ENCODE results near the gene SP140L. TPM values are rescaled to one million over a fixed set of nuclear protein-coding genes. Genes with fewer than 3 reads are reported as not detected.
"Not testable (repeated sequence)": the region's sequence is repeated elsewhere in the genome, so short reads cannot be mapped to it uniquely, and the experiment has no call there.

Gene SP140L
- total RNA-seq, 2 donors from 2014 or later: 18.6 to 23.4 TPM

DNA sequence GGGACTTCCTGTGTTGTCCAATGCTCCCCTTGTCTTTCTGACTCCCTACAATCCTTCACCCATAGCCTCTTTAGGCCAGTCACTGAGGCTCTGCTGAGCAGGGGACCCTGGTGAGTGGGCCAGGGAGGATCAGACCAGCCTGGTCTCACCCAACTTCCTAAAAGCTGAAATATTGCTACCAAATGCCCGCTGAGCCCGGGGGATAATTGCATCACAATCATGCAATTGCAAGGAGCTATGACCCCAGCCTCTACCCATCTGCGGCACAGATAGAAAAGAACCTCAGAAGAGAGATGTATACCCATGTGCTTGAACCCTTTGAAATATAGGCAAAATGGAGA lies 85.3 kb downstream of the SP140L start:
- DNase-seq: no peak
- intact Hi-C loops (cut with DNase I, micrococcal nuclease): no loop called here
- peak; percentile 0 for ATAC-seq

DNA sequence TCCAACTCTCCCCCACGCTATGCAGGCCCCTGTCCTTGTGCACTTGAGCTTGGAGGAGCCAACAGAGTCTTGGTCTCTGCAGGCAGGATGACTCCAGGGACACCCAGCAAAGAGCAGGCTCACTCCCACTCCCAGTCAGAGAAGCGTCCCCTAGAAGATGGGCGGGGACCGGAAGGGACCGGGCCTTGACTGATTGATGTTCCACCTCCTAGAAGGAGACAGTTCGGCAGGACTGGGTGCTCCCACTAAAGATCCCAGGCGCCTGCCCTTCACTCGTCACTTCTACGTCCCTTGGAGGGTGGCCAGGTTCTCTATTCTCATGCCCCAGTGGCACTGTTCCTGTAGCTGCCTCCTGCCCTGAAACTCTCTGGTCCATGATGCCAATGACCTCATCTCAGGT lies 85.9 kb downstream of the SP140L start:
- no peak for ATAC-seq
- DNase-seq: peak in 1 of 2 donors; percentile 17
- intact Hi-C loops (cut with DNase I, micrococcal nuclease): no loop called here

- DNase-seq (no peak), ATAC-seq (no peak)
- intact Hi-C loops (cut with DNase I, micrococcal nuclease): no loop called here
These were observed 86.5 kb downstream of the SP140L start for GRCh38 chr2:230413479-230413878.

GRCh38 chr2:230414302-230414701 lies 87.3 kb downstream of the SP140L start:
- intact Hi-C loops (cut with DNase I, micrococcal nuclease): no loop called here
- DNase-seq (no peak), ATAC-seq (no peak)

DNA sequence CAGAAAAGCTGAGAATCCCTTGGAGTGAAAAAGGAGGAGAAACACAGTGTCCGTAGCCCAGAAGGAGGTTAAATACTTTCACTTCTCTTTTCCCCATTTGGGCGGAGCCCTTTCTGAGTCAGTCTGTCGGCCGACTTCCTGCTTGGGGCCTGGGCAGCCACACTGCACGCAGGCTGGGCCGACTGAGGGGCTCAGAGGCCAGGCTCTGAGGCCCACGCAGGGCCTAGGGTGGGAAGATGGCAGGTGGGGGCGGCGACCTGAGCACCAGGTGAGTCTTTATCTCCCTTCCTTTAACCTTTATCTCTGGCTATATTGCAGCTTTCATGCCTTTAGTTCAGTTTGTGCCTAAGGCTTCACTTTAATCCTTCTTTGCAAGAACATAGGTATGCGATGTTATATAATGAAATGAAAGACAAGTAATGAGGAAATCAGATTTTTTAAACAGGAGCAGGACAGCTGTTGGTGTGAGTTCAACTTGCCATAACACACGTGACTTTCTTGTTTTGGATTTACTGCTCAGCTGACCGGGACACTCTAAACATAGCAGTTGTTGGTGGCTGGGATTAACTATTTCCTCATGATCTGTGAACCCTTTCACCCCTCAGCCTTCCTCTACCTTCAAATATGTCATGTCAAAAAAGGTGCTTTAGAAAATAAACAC lies 89.2 kb downstream of the SP140L start, which contains the start of gene SP100:
SP100 (plus strand) TSS at position 141 of the 661 bp plus-strand sequence; CDS start at position 237, 96 bp downstream.
- ATAC-seq: peak; percentile 85
- intact Hi-C loops (cut with DNase I, micrococcal nuclease): no loop called here
- DNase-seq: peak; percentile 78 to 87

DNA sequence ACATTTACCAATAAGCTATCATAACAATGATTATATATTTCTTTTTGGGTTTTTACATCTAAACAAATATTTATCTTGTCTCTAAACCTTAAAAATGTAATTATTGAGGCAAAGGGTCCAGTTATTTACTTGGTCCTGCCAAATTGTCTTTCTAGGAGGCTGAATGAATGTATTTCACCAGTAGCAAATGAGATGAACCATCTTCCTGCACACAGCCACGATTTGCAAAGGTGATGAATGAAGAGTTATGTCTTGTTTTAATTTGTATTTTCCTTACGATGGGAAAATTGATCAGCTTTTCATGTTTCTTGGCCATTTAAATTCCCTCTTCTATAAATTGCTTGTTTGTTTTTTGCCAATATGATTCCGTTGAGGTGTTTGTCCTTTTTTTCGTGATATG lies 90.4 kb downstream of the SP140L start:
- no peak for ATAC-seq
- intact Hi-C loops (cut with DNase I, micrococcal nuclease): no loop called here
- no peak for DNase-seq

- DNase-seq (no peak), ATAC-seq (no peak)
- intact Hi-C loops (cut with DNase I, micrococcal nuclease): no loop called here
These were observed 91.5 kb downstream of the SP140L start for GRCh38 chr2:230418341-230419016.

DNA sequence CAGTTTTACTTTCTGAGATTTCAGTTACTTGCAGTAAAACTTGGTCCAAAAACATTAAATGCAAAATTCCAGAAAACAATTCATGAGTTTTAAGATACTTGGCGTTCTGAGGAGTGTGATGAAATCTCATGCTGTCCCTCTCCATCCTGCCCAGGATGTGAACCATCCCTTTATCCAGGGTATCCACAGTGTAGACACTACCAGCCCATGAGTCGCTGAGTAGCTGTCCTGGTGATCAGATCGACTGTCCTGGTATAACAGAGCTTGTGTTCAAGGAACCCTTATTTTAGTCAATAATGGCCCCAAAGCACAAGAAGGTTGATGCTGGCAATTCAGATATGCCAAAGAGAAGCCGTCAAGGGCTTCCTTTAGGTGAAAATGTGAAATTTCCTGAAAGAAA lies 92.2 kb downstream of the SP140L start:
- no peak for ATAC-seq
- DNase-seq: no peak
- intact Hi-C loops (cut with DNase I, micrococcal nuclease): no loop called here

GRCh38 chr2:230422149-230422548 lies 95.2 kb downstream of the SP140L start:
- intact Hi-C loops (cut with DNase I, micrococcal nuclease): no loop called here
- no peak for DNase-seq
- no peak for ATAC-seq

DNA sequence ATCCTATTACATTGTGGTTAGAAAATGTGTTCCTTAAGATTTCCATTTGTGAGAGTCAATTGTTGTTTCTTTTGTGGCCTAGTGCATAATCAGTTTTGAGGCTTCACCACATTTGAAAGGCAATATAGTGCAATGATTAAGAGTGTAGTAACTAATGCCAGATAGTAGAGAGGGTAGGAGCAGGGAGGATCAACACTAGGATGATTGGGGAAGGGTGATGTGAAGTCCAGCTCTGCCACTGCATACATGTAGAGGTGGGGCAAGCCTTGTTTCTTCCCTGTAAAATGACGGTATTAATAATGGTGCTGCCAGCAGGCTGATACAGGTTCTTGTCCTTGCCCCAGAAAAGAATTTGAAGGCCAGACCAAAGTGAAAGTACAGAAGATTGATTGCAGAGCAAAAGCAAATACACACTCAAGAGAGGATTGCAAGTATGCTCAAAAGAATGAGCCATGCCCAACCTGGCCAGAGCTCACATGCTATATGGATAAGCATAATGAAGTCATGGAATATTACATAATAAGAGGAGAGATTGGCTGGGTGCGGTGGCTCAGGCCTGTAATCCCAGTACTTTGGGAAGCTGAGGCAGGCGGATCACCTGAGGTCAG lies 97.0 kb downstream of the SP140L start:
- intact Hi-C loops (cut with DNase I, micrococcal nuclease): no loop called here
- ATAC-seq (peak; percentile 72), DNase-seq (no peak)

GRCh38 chr2:230425377-230425776 lies 98.4 kb downstream of the SP140L start:
- DNase-seq: no peak
- ATAC-seq: no peak
- intact Hi-C loops (cut with DNase I, micrococcal nuclease): no loop called here

GRCh38 chr2:230429513-230429912 lies 102.5 kb downstream of the SP140L start:
- no peak for ATAC-seq
- no peak for DNase-seq
- intact Hi-C loops (cut with DNase I, micrococcal nuclease): no loop called here

DNA sequence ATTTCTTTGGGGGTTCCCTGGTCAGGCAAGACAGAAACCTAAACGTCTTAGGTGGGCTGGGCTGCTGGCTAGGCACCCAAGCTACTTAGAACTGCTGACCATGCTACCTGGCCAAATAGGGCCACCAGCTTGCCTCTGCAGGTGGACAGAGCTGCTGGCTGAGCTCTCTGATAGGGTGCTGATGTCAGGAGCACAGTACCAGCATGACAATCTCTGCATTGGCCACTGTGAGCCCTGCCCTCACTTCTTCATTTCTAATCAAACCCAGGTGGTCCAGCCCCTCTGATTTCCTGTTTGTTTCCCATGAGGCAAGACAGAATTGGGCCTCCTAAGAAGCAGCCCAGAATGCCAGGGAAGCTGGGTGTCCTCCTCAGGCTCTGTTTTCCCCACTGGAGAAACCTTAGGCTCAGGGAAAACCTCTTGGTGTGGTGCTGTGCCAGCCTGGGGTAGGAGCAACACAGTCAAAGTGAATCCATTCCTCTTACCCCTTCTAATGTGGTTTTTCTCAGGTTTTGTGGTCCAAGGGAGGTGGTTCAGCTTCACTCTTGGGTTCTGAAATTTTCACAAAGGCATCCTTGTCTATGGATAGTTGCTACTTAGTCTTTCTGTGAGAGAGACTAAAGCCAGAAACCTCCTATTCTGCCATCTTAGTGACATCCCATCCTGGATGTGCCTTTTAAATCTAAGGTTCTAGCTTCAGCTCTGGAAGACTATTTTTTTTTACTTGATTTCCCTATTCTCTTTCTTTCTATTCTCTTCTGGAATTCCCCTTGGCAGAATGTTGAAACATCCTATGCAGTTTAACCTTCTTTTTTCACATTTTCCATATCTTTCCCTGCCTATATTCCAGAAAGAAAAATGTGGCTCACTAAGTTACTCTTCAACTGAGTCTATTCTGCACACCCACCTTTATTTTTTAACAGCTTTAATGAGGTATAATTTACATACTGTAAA lies 104.2 kb downstream of the SP140L start:
- no peak for ATAC-seq

GRCh38 chr2:230434677-230435324 lies 107.8 kb downstream of the SP140L start:
- DNase-seq (no peak), ATAC-seq (no peak)
- intact Hi-C loops (cut with DNase I, micrococcal nuclease): no loop called here

More for the DNA sequence above, 104.2 kb downstream of the SP140L start:
- intact Hi-C loops (cut with DNase I, micrococcal nuclease): no loop called here
- DNase-seq: no peak

DNA sequence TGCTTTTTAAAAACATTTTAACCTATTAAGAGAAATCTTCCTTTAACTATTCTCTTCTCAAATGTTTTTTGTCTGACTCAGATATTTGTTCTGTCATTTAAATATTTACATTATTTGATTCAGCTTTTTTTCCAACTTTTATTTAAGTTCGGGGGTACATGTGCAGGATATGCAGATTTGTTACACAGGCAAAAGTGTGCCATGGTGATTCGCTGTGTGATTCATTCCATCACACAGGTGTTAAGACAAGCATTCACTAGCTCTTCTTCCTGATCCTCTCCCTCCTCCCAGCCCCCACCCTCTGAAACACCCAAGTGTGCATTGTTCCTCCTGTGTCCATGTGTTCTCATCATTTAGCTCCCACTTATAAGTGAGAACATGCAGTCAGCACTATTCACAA lies 108.4 kb downstream of the SP140L start:
- DNase-seq: no peak
- no peak for ATAC-seq

DNA sequence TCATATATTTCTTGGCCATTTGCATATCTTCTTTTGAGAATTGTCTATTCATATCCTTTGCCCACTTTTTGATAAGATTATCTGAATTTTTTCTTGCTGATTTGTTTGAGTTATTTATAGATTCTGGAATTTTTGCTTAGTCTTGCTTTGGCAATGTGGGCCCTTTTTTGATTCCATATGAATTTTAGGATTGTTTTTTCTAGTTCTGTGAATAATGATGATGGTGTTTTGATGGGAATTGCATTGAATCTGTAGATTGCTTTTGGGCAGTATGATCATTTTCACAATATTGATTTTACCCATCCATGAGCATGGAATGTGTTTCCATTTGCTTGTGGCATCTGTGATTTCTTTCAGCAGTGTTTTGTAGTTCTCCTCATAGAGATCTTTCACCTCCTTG lies 112.1 kb downstream of the SP140L start:
- ATAC-seq; intact Hi-C loops (cut with DNase I, micrococcal nuclease); DNase-seq: not testable (repeated sequence)

More for the DNA sequence above, 108.4 kb downstream of the SP140L start:
- intact Hi-C loops (cut with DNase I, micrococcal nuclease): no loop called here

- intact Hi-C loops (cut with DNase I, micrococcal nuclease): no loop called here
- no peak for DNase-seq
- no peak for ATAC-seq
These were observed 112.6 kb downstream of the SP140L start for GRCh38 chr2:230439590-230439989.

- ATAC-seq: no peak
- intact Hi-C loops (cut with DNase I, micrococcal nuclease): no loop called here
- no peak for DNase-seq
These were observed 114.4 kb downstream of the SP140L start for GRCh38 chr2:230441227-230441897.

Measured in left colon (tissue), 2 donors.